GM18502 (cell line): ENCODE data around the gene VCAN.

Experiments used
- ATAC-seq: cut with Tn5 transposase; IDR thresholded peaks from one replicate; pipeline ENCODE4 v1.9.1; 2021; ENCODE audit warnings: mild to moderate bottlenecking; ENCODE audit not compliant: unreplicated experiment, poor library complexity

VCAN gene

DNA sequence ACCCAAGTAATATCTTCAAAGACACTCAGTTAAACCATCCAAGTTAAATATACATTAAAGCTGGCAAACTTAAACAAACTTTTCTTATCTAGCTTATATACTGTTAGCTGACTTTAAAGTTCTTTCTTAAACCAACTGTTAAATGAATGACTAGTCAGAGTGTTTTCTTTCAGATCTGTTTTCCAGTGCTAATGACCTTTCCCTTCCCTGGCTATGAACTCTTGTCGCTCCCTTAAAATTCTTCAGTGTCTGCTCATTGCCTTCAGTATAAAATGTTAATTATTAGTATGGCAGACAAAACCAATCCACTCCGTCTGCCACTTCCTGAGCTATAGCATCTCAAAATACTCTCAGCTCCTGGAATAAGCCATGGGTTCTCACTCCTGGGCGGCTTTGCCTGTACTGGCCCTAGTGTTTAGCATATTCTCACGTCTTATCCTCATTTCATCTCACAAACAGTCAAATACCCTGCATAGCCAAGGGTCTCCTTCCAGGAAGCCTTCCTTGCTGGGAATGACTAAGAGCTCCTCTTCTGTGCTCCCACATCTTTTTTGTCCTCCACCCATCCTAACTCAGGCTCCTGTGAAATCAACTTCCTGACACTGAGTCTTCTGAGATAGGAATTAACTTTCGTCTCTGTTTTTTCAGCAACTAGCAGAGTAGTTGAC, 87.7 kb downstream of the VCAN start:
- ATAC-seq, result no peak

DNA sequence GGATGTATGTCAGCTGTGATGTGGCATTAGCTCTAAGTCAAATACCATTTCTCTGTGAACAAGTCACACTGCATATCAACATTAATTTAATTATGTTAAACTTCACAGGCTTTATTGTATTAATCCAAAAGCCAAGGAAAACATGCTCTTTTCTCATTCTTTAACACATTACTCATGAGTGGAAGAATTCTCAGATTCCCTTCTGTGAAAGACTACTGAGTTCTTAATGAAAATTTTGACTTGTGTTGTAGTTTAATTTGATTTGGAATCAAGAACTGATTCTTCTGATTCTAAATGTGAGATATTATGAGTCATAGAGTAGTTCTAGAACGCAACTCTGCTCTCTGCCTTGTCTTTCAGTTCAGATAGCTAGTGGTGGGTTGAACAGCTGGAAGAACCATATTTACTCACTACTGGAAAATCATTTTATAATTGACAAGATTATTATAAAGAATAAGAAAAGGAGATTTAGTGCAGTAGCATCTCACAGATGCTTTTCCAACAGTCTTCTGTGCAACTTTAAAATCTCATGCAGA, 90.6 kb downstream of the VCAN start:
- ATAC-seq, result no peak

DNA sequence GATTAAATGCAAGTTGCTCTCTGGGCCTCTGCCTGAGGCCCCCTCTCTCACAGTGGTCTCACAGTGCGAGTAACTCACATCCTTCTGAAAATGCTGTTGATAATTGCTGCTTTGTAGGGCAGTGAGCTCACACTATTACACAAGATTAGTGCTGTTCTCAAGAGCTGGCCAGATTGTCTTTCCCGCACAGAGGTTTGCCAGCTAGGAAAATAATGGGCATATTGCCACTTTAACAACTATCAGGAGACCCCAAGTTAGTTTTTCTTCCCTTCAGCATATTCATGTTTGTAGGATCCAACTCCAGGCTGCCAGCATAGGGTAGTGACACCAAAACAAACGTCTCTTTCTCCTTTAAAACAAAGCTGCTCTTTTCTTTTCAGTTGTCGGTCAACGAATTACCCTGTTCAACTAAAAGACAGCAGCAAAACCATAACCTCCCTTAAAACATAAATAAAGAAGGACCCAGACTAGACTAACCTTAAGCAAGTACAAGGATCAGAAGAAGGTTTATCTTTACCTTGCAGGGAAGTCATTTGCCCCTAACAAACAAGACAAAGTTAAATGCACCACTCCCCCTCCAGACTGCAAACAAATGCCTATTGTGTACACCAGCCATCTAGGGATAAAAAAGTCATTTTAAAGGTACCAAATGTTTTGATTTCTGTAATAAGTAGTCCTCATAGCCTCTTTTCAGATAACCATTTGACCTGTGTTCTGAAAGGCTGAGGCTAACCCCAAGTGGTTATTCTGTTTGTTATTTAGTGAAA, 91.4 kb downstream of the VCAN start:
- ATAC-seq, result no peak

DNA sequence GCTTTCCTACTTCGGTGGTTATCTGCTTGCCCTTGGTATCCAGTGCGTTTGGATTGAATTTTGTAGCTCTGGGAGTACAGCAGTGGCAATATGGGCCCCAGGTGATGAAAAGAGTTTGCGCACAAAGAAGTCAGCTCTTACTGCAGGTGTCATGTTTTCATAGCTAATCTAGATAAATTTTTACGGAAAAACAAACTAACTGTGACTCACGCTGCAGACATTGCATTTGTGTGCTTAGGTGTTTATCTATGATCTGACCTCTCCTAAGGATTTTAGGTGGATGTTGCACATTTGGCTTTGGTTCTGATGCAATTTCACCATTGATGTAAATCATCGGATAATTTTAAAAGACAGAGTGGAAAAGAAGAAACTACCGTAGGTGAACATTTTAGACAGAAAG, 92.1 kb downstream of the VCAN start:
- ATAC-seq, result no peak

DNA sequence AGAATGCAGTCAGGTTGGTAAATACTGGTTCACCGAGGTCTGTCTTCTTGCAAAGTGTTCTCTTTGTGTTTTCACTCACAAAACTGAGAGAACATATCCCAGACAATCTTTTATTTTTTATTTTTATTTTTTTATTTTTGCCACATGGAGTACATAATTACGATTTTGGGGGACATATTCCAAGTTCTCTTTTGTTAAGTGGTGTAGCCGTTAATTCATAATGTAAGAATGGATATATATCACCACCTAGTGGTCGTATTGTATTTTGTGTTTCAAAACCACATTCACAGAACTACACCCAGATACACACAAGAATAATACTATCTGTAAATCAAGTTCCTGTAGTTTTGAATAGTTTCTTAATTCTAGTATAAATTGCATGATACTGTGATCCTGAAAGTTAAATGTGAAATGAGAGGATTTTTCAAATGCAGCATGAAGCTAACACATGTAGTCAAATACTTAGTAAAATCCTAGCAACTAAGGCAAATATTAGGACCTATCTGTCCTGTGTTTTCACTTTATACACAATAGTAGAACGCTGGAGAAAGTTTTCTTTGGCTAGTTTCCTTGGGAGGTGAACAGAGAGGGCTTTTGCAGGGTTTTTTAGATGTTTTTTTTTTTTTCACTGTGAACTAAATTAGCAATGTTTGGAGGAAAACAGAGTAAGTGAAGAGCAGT, 92.7 kb downstream of the VCAN start:
- ATAC-seq, result peak; percentile 61

DNA sequence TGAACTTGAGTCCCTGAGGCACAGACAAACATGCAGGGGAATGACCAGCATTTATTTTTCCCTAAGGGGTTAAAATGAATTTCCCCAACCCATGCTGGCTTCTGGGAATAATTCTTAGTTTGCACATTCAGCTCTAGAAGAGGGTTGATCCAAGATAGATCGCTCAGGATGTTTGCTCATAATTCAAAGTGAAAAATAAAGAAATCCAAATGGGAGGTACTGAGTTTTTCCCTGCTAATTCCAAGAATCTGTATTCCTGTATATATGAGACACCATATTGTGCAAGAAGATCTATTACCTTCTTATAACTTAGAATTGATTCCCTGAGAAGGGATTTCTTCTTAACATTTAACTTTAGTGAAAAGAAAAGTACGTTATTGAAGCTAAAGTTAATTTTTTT, 96.2 kb downstream of the VCAN start:
- ATAC-seq, result no peak

DNA sequence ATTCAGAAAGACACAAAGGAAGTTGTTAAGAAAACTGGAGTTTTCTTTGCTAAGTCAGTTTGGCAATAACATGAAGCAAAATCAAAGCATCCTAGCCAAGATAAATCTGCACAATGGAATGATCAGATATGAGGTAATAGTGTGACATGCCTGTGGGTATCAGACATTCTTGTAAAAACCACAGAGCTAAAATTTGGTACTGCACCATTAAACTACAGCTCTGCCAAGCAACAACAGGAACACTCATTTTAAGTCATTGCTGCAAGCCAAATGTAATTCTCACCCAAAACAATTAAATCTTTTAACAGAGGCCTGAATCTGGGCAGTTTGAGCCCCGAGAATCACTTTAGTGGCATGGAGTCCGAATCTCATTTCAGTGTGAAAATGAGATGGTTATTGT, 96.6 kb downstream of the VCAN start:
- no peak for ATAC-seq

DNA sequence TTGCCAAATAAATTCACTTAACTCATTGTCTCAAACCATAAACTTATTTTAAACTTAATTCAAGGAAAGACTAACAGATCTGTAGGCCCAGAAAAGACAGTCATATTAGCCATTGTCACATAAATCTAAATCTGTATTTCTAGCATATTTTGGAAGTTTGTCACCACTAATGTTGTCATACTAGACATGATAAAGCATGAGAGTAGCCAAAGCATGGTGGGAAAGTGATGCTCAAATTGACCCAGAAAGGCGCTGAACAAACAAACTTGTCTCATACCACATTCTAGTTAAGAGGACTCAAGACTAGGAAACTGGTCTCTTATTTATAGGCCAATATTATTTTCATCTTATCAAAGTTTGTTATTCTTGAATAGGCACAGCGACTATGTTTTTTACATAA, 99.4 kb downstream of the VCAN start:
- no peak for ATAC-seq

DNA sequence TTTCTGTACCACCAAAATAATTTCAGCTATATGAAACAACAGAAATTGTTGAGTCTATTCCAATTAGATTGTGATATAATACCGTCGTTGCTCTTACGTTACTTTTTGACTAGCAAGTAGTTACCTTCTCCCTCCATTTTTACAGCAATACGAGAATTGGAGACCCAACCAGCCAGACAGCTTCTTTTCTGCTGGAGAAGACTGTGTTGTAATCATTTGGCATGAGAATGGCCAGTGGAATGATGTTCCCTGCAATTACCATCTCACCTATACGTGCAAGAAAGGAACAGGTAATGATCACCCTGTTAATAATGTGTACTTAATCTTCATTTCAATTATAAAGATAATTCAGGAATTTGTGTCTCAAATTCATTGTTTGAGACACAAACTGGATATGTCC, 100.7 kb downstream of the VCAN start:
- no peak for ATAC-seq

DNA sequence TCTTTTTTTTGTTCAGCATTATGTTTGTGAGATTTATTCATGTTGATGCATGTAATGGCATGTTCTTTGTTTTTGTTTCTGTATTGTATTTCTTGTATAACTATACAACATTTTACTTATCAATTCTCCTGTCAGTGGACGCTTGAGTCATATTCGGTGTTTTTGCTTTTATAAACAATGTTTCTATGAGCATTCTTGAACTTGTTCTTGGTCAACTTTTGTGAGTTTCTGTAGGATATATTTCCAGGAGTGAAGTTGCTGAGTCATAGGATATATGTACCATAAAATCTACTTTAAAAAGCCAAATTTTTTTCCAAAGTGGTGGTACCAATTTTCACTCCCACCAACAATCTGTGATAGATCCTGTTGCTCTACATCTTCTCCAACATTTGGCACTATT, 104.8 kb downstream of the VCAN start:
- ATAC-seq, result no peak

DNA sequence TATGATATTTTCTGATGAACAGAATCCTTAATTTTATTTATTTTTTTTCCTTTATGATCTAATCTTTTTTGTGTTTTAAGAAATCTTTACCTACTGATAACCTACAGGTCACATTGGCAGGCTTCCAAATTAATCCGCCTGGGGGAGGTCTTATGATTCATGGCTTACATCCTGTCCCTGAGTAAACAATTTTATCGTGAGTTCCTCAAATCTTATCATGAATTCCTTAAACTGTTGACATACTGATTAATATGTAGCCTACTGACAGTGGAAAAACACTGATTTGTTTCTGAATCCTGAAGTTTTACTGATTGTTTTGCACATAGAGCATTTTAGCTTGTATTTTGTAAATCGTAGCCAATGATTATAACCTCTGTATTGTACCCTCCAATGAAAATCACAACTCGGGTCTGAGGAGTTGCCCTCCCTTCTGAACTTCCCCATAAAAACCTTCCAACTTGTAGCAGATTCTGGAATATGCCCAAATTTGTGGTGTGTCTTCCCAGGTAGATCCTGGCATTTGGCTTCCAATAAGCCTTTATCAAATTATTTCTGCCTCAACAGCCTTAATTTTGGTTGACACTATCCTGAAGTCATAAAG, 105.6 kb downstream of the VCAN start:
- no peak for ATAC-seq

DNA sequence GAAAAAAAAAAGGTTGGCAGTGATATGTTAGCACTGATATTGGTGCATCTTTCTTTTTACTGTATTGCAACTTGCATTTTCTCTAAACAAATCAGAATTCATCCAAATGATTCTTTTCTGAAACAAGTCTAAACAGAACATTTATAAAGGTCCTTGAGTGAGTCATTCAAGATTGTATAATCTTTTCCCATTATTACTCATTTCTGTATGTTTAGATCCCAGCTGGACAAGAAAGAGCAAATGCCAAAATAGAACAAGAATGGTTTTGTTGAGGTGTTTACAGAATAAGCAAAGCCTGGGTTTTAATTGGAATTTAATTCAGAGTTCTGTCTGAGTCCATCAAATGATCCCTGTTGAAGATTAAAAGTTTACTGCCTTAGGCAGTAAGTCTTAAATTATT, 112.3 kb downstream of the VCAN start:
- no peak for ATAC-seq

DNA sequence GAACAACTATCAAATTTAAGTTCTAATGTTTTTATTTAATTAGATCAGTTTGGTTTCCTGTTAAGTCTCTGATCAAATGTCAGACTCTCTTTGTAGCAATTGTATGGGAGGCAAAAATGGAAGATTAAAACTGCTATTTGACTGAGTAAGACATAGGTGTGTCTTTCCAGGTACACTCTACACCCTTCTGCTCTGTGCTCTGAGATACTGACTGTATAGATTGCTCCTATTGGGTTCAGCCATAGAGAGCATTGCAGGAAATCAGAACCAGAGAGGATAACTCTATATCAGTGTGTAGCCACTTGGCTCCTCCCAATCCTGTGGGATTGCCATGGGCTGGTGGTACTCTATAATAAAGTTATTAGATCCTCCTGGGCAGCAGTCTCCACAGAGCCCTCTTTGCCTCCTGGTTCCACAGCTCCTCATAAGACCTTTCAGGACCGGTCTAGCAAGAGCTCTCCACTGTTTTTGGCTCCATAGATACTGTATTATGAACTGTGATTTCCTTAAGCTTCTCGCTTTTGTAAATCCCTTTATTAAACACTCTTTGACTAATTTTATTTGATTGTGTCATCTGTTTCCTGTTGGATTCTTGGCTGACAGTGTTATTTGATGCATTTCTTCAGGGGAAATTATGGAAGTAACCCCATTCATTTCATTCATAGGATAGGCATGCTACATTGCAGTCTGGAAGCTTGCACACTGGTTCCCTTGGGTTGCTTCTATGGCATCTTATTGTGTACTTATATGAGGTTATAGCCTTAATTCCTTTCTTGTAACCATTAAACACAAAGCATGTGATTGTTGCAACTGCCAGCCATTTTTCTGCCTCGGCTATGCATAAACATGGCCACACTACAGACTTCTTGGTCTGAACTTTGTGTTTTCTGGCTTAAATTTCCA, 115.6 kb downstream of the VCAN start:
- ATAC-seq, result no peak

DNA sequence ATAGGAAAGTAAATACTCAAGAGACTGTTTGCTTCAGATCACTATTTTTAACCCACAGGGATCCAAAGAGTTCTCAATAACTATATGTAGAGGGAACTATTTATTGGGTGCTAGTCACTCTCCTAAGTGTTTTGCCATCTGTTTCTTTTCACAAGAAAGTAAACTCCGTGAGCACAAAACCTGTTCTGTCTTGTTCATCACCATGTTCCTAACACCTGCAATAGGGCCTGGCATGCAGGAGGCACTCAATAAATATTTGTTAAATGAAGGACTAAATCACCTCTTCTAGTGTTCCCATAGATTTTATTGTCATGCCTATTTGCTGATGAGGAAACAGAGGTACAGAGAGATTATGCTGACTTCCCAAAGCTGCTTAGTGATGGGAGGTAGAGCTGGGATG, 118.2 kb downstream of the VCAN start:
- ATAC-seq, result no peak

DNA sequence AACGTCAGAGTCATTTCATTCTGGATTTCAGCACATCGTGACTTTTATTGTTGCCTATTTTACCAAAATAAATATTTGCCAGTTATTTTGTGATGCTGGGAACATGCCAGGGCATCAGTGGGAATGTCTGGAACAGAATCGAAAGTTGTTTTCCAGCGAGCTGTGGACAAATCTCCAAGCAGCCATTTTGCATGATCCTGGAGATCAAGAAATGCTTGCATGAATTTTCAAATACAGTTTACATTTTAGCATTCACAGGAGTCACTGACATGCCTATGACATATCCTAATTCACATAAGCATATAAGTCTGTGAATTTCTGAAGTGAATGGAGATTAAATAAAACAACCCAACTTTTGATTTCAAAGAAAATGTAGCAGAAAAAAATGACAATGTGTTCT, 119.4 kb downstream of the VCAN start:
- no peak for ATAC-seq

DNA sequence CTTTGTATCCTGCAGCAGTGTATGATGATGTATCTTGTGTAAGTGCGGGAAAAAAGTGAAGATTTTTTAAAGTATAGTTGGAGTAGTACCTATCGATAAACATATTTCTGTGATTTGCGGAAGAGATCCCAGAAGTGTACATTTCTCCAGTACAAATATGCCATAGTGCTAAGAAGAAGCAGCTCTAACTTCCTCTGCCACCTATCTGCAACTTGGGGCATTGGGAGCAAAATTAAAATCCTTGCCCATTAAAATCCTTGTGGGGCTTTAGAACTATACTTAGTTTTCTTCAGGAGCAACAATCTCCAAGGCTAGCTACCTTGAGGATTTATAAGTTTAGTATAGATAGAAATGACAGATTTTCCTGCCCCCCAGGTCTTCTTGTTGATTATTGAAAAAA, 123.7 kb downstream of the VCAN start:
- no peak for ATAC-seq

DNA sequence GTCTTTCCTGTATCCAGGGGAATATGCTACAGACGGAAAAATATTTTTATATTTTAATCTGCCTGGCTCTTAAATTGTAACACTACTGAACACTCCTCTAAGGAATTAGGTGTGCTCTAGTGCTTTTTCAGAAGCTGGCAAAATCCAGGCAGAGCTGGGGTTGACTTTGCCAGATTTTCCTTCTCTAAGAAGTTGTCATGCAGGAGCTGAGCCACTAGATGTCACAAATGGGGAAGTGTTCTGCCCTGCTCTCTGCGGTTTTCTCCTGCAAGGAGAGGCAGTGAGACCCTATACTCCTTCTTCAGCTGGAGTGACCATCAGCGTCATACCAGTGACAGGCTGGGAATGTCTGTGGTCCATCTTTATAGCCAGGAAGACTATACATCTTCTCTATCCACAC, 136.6 kb downstream of the VCAN start:
- peak; percentile 76 for ATAC-seq

DNA sequence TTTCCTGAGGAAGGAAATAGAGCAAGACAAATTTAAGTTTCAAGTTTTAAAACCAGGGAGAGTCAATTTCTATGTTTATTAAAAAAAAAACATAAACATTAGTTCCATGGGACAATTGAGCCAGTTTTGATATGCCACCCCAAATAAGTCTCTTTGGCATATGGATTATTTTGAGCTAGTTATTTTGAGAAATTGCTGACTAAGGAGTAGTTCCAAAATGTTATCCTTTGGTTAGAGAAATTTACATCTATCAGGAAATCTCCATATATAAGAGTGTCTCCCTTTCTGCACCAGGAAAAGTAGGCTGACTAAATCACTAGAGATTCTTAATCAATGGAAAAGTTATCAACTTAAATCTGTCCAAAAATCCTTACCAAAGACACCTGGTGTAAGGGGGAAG, 143.3 kb downstream of the VCAN start:
- no peak for ATAC-seq

DNA sequence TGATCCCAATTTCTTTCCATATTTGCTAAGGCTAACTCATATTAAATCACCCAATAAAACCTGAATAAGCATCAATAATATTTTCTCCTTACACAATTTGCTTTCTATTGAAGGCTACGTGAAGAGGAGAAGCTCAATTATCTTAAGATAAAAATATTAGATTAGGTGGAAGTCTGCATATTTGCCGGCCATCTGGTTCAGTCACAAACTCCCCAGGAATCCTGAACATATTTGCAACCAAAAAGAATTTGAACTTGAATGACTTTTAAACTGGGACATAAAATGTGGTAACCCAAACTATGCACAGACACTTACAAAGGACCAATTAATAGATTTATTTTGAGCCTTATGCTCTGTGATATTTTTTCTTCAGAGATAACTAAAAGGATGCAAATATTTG, 156.8 kb downstream of the VCAN start:
- no peak for ATAC-seq
